Measurements from ENCODE around the gene ITPK1. TPM values are rescaled to one million over a fixed set of nuclear protein-coding genes. Genes with fewer than 3 reads are reported as not detected.

The ITPK1 gene
- total RNA-seq, 1 donor from 2014 or later = 52.5 TPM

DNA sequence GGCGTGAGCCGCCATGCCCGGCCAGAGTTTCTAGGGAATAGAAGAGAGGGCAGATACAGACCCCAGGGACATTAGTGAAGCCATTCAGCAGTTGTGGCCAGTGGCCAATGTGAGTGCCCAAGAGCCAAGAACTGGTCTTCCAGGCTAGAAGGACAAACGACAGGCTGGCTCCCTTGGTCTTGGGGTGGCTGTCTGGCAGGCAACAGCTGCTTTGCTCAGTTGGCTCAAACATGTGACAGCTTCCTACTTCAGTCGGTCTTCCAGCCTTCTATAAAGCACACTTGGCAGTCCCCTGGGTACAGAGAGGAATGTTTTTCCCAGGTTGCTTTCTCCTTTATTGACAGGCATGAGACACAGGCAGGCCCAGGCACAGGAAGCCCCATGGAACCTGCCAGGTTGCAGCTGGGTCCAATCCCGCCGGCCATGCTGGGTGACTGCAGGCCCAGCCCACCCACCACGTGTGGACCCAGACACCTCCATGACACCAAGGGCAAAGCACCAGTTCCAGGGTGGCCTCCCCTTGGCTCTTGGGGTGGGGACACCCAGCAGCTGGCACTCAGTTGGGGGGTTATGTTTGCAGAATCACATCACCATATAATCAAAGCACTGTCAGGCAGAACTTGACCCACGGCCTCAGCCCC lies 177.4 kb downstream of the ITPK1 start:
- DNase-seq (ENCODE audit: low read depth) = no peak

DNA sequence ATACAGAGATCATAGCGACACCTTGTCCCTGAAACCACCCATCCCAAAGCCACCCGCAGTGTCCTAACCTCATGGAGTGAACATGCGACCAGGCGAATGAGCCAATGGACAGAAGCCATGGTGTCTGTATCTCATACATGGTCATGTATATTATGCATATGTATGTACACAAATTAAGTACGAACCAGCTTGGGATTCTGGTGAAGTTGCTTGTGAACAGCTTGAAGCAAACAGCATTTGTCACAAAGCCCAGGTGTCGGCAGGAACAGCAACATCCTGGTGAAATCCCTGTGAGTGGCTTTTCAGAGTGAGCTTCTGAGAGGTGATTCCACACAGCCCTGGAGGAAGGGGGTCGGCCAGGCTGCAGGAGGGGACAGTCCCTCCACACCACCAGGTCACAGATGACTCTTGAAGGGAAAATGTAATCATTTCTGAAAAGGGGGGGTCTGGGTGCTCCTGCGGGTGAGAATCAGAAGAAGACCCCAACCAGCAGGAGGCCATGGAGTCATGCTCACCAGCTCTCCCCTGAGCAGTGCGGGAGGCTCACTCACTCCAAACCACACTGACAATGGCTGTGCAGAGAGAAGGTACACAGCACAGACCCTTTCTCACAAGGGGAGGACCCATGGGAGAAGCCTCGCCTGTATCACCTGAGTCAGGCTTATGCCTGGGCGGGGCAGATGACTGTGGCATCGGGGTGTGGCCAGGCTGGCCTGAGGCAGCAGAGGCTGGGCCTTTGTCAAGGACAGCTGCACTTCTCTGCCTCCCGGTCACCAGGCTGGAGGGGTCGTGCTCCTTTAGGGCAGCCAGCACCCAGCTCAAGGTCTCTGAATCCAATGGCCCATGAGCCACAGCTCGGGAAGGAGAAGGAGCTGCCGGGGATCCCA lies 178.4 kb downstream of the ITPK1 start:
- no peak for DNase-seq (ENCODE audit: low read depth)

DNA sequence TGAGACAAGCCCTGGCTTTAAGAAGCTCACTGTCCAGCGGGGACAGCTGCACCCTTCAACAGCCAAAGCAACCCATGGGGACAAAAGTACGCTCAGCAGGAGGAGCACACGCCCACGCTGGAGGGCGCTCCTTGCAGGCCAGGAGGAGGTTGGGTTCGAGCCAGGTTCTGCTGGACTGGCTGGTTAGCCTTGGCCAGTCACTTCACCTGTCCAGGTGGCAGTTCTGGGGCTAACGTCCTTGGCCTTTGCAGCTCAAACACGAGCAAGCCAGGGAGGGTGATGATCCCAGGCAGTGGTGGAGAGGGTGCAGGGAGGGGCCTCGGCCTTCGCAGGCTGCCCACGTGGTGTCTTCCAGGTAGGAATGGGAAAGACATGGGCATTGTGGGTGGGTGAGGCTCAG lies 179.6 kb downstream of the ITPK1 start:
- no peak for DNase-seq (ENCODE audit: low read depth)

DNA sequence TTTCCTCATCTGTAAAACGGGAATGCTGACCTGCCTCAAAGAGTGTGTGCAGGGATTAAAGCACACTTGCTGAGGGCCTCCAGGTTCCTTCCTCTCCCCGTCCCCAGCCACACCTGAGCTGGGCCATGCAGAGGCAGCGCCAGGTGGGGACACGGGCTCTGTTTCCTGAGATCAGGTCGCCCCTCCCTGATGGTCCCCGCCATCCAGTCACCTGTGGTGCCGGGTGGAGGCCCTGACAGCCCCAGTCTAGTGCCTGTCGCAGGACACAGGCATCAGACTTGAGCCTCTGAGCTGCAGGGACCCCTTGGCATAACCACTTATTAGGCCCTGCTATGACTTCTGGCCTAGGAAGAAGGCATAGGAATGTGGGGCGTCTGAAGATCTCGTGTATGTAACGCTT lies 180.3 kb downstream of the ITPK1 start:
- DNase-seq (ENCODE audit: low read depth) = no peak

DNA sequence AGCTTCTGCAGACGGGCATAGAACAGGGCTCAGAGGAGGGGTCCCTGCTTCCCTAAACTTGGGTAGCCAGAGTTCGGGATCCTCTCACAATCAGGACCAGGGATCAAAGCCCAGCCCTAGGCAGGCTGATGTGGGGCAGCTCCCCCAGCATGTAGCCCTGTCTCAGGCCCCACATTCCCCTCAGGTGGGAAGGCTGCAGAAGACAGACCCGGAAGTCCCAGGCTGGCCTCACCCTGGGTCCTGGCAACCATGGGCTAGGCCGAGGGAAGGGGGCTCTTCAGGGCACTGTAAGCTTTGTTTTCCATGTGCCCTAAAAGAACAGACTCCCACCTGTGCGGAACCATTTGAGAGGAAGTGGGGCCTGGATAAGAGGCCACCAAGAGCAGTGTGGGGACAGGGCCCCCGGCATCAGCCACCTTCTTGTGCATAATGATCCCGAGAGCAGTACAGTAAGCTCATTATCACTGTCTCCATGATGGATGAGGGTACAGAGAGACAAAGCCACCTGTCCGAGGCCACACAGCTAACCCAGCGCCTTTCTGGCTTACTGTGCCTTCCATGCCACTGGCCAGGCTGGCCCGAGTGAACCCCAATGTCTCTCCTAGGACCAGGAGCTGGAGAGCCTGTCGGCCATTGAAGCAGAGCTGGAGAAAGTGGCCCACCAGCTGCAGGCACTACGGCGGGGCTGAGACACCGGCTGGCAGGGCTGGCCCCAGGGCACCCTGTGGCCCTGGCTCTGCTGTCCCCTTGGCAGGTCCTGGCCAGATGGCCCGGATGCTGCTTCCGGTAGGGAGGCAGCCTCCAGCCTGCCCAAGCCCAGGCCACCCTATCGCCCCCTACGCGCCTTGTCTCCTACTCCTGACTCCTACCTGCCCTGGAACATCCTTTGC lies 181.3 kb downstream of the ITPK1 start:
- no peak for DNase-seq (ENCODE audit: low read depth)

DNA sequence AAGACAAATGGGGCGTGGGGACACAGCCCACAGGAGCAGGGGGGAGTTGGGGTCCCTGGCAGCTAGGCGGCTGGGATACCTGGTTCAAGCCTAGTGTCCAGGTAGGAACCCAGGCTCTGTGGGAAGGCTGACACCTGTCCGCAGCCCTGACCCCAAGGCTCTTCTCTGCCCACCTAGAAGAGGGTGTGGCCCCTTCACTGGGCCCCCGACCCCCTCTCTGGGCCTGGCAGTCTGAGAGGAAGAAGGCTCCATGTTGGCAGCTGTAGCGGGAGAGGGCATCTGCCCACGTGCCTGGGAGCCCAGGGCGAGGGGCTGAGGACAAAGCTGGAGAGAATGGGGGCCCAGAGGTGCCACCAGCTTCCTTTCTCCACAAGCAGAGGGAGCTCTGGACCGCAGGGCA lies 182.2 kb downstream of the ITPK1 start:
- DNase-seq (ENCODE audit: low read depth) = no peak

DNA sequence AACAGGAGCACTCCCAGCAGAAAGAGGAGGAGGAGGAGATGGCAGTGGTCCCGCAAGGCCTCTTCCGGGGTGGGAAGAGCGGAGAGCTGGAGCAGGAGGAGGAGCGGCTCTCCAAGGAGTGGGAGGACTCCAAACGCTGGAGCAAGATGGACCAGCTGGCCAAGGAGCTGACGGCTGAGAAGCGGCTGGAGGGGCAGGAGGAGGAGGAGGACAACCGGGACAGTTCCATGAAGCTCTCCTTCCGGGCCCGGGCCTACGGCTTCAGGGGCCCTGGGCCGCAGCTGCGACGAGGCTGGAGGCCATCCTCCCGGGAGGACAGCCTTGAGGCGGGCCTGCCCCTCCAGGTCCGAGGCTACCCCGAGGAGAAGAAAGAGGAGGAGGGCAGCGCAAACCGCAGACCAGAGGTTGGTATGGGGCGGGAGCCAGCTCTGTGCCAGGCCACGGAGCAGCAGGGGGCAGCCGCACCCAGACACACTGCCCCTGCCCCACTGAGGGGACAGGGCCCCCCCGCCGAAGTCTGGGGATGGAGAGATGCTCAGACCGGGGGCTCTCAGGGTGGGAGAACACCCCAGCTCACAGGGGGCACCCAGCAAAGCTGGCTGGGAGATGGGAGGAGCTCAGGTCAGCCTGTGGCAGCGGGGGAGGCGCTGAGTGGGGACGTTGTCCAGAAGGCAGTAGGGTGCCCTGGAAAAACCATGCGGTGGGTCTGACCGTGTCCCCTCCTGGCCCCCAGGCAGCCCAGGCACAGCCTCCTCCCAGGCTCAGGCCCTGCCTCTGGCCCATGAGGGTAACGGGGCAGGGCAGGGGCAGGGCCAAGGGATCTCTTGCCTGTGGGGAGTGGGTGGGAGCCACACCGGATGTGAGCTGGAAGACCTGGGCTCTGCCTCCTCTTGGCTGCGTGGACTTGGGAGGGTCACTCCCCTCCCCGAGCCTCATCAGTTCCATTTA lies 183.0 kb downstream of the ITPK1 start:
- DNase-seq (ENCODE audit: low read depth) = no peak

DNA sequence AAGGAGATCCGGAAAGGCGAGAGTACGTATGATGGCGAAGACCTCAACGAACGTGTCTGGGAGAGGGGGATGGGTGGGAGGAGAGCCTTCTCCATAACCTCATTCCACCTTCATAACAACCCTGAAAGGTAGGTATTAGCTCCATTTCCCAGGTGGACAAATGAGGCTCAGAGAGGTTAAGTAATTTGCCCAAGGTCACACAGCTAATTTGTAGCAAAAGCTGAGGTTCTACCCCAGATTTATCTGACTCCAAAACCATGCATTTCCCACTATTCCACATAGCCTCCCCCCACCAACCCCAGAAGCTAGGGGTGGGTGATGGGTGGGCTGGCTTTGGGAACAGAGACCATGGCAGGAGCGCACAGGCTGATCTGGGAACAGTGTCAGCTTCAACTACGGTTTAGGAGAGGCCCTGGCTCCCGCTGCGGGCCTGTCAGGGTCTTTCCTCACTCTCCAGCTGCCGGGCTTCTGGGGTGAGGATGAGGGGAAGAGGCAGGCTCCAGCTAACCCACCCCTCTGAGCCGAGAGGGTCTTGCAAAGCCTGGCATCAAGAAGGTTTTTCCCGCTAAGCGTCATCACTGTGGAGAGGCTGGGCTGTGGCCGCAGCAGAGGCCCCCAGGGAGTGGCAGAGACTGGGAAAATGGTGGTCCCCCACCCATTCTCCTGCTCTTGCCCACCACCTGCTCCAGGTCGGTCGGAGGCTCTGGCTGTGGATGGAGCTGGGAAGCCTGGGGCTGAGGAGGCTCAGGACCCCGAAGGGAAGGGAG lies 183.9 kb downstream of the ITPK1 start:
- DNase-seq (ENCODE audit: low read depth) = no peak

DNA sequence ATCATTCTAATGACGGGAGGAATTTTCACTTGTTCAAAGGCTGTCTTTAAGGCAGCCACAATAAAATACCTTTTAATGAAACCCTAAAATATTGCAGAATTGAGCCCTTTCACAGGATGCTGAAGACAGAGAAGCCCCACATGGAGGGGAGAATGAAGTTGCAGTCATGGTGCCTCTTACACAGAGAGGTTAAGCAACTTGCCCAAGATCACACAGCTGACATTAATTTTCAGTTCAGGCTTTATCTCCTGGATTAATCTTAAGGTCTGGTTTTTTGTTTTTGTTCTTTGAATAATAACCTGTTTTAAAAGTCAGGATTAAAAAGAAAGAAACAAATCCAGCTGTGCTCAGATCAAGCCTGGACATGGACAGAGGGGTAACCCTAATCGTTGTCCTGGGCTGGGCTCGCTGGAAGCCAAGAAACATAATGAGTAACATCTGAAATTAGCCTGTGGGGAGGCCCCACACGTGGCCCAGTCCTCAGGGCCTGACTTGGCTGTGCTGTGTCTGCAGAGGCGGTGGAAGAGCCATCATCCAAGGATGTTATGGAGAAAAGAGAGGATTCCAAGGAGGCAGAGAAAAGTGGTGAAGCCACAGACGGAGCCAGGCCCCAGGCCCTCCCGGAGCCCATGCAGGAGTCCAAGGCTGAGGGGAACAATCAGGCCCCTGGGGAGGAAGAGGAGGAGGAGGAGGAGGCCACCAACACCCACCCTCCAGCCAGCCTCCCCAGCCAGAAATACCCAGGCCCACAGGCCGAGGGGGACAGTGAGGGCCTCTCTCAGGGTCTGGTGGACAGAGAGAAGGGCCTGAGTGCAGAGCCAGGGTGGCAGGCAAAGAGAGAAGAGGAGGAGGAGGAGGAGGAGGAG lies 184.8 kb downstream of the ITPK1 start:
- no peak for DNase-seq (ENCODE audit: low read depth)

DNA sequence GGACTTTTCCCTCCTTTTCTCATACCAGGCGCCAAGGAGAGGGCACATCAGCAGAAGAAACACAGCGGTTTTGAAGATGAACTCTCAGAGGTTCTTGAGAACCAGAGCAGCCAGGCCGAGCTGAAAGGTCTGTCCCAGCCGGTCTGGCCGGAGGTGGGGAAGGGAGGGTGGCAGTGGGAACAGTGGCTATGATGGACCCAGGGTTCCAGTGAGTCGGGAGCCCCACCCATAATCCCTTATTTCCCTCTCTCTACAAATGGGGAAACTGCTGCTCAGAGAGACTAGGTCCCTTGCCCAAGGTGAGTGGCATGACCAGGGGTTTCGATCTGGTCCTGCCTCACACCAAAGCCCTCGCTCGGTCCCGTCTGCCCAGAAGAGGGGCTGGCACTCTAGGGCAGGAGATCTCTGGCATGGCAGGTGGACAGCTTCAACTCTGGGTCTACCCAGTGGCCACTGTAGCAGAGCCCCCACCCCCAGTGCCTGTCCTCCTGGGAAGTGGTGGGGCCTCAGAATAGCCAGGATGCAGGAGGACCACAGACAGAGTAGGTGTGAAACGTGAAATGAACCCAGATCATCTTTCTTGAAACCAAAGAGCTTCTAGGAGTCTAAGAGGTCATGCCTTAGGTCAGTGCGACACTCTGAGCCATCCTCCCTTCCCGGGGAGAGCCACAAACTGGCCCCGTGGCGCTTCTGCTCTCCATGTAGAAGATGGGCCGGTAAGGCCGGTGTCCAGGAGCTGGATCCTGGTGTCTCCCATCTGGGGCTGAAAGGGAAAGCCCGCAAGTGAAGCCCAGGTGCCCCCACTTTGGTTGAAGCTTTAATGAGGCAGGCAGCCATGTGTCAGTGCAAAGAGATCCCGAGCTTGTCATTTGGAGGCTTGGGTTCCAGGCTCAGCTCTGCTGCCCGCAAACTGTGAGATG lies 185.8 kb downstream of the ITPK1 start:
- DNase-seq (ENCODE audit: low read depth) = no peak

DNA sequence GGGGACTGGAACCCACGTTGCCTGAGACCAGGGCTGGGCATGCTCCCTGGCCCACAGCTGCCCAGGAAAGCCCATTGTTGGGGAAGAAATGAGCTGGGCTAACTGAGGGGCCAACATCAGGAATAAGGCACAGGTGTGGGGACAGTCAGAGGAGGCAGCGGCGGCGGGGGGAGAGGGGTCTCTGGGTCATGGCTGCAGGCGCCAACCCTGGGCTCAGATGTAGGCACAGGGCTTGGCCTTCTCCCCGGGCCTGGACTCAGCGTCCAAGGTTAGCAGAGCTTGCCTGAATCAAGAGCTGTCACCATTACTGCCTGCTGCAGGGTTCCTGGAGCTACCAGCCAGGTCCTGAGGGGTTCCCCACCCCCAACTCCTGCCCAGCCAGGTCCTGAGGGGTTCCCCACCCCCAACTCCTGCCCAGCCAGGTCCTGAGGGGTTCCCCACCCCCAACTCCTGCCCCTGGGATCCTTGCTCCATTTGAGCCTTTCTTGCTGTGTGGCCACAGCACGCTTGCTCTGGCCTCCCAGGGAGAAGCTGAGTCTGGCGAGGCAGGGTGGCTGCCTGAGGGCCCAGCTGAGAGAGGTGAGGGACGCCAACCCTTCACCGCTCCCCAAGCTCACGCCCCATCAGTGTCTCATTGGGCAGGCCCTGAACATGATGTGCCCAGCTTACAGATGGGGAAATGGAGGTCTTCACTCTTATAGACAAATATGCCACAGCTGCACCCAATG lies 186.6 kb downstream of the ITPK1 start:
- no peak for DNase-seq (ENCODE audit: low read depth)

DNA sequence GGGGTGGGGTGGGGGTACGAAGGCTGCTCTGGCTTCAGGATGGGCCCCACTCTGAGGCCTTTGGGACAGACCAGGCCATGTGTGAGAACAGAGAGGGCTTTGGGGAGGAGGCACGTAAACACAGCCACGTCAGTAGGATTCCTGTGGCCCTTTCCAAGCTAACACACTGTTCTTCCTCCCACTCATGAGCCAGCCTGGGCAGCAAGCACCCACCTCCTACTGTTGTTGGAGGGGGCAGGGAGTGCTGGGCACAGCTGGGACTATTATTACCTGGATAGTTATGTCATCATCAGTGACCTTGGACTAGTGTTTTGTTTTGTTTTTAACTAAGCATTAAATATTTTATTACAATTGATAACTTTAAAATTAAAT lies 187.5 kb downstream of the ITPK1 start:
- DNase-seq (ENCODE audit: low read depth) = no peak

DNA sequence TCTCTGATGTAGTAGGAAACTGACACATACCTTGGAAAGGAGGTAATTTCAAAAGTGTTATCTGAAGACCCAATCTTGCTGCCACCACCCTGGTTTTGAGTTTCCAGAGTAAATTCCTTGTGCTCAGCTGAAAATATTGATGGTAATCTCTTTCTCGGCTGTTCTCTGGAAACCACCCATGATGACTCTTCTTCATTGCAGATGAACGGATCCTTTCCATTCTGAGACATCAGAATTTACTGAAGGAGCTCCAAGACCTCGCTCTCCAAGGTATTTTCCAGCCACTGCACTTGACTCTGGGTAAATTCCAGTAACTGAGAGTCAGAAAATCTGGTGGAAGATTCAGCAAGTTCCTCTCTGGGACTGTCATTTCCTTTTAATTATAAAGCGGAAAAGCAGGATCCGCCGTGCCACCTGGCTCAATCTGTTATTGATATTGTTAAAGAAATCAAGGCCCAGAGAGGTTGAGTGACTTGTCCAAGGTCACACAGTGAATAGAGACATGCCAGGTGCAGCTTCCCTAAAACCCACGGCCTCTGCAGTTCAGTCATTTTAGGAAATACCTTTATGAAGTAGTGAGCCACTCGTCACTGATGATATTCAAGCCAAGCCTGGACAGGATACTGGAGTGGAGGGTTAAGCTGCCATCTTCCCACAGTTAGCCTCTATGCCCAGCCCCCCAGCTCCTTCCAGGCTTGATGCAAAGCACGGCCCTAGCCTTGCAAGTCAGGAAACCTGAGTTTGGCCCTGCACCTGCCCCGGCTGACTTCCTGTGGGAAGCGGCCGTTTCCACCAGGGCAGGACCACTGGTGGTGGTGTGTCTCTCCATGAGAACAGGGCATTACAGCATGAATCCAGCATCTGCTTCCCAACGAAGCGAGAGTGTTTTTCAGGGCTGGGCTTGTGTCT lies 188.1 kb downstream of the ITPK1 start:
- DNase-seq (ENCODE audit: low read depth) = no peak

DNA sequence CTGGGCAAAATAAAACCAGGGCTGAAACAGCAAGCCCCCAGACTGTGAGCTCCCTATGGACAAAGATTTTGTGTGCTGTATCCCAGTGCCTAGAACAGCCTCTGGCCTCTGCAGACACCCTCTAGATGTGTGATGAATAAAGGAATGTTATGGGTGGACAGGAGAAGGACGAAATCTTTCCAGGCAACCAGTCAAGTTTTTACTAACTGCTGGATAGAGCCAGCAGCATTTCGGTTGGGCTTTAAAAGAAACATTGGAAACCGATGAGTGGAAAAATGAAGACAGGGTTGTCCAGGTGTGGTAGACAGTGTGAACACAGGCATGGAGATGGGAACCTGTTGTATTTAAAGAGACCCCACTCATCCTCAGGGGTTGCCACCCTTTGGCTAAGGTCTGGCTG lies 188.8 kb downstream of the ITPK1 start:
- DNase-seq (ENCODE audit: low read depth) = no peak

DNA sequence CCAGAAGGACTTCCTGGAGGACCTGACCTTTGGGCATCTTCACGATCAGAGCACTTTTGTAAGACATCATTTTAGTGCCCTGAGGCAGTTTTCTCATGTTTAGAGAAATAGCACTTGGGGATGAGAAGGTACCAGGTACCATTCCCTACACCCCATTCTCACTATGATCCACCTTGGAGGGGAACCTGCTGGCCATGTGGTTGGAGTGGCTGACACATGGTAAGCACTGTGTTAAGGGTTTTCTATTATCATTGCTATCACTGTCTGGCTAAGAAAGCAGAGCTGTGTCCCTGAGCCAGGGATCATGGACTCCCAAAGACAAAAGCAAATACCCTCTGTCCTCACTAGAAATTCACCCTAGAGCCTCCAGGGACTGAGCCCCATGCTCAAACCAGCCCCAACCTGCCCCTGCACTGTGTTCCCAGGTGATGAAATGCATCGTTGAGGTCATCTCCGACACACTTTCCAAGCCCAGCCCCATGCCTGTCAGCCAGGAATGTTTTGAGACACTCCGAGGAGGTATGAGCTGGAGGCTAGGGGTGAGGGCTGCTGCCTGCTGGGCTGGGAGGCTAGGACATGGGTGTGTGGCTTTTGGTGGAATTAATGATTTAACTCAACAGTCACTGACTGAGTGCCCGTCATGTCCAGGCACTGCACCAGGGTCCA lies 189.4 kb downstream of the ITPK1 start:
- no peak for DNase-seq (ENCODE audit: low read depth)

DNA sequence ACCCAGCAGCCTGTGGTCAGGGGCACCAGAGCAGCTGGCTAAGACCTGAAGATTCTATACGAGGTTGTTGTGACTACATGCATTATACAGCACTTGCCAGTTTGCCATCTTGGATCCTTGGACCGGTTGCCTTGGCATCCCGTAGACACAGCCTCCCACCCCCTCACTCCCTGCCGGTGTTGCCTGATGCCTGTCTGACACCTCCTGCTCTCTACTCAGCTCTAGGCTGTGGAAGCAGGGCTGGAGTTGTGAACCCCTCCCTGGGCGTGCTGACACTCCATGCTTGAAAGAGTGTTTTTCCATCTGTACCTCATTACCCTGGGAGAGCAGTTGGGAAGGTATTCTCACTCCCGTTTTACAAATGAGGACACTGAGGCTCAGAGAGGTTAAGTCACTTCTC lies 190.3 kb downstream of the ITPK1 start:
- no peak for DNase-seq (ENCODE audit: low read depth)
